Subcutaneous abdominal adipose tissue (tissue), 5 donors: ENCODE measurements around the gene DCPS.

Experiments used
- H3K27ac ChIP-seq: one replicate; pipeline ENCODE4 v1.7.0; 2013; ENCODE audit warnings: low read depth, mild to moderate bottlenecking, inconsistent platforms, low read length, moderate library complexity
- H3K27me3 ChIP-seq, 5 donors: one replicate each; pipeline ENCODE4 v1.7.0; 2013; ENCODE audit warnings: low read length in 5 of 5, inconsistent platforms in 1 of 5; ENCODE audit not compliant: control insufficient read depth in 5 of 5, insufficient read depth in 4 of 5
- H3K36me3 ChIP-seq, 5 donors: one replicate each; pipeline ENCODE4 v1.7.0; 2013; ENCODE audit warnings: low read length in 5 of 5; ENCODE audit not compliant: control insufficient read depth in 5 of 5, insufficient read depth in 5 of 5
- H3K4me1 ChIP-seq, 5 donors: one replicate each; pipeline ENCODE4 v1.7.0; 2013; ENCODE audit warnings: low read length in 5 of 5, mild to moderate bottlenecking in 3 of 5, moderate library complexity in 1 of 5; ENCODE audit not compliant: control insufficient read depth in 5 of 5, insufficient read depth in 5 of 5
- H3K4me3 ChIP-seq, 5 donors: one replicate each; pipeline ENCODE4 v1.7.0; 2013; ENCODE audit warnings: low read length in 5 of 5, low read depth in 1 of 5
- H3K9ac ChIP-seq, 5 donors: one replicate each; pipeline ENCODE4 v1.7.0; 2013; ENCODE audit warnings: low read length in 5 of 5, mild to moderate bottlenecking in 4 of 5, moderate library complexity in 3 of 5
- H3K9me3 ChIP-seq, 5 donors: one replicate each; pipeline ENCODE4 v1.7.0; 2013; ENCODE audit warnings: low read length in 5 of 5; ENCODE audit not compliant: control insufficient read depth in 5 of 5
- donor health status: healthy.
- donor health status: healthy.
- donor health status: healthy.
- donor health status: healthy.
- donor health status: healthy.

DCPS gene

DNA sequence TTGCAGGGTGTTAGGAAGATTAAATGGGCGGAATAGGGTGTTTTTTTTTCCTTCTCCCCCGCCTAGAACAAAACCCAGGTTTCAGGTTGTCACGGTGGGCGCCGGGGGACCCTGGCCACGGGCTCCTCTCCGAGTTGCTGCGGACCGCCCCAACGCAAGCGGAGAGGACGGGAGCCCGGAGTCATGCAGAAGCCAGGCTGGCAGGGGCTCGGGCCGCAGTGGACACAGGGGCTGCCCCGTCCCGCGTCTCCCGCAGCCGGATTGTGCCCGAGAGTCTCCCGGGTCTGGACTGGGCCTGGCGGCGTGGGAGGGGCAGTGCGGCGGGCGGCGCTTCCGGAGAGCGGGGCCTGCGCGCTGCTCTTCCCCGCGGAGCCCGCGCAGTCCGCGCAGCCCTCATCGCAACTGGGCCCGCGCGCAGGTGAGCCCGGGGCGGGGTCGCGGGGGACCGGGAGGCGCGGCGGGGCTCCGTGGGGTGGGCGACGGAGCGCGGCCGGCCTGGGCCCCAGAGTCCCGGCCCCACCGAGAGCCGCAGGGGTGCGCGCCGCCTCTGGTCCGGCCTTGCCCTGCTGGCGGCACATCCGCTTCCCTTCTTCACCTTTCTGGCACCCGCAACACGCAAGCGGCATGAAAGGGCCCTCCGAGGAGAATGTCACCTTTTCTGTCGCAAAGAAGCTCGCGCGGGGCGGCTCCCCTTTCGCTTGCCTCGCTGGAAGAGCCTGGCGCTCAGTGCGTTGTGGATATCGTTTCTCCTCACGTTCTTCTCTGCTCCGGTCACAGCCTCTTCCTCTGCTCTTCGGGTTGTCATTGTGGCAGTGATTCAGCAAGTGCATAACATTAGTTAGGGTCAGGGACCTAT, 20.9 kb upstream of the DCPS start, which contains the start of gene TIRAP:
TIRAP (plus strand) TSS at position 358 of the 856 bp plus-strand sequence. CDS start 7,802 bp downstream, outside the sequence.
- Histone ChIP-seq H3K36me3 (peaks cover 0 to 6% (median 3%) of the 10 kb centered on the region in 5 donors), H3K4me1 (peaks cover 7 to 42% (median 28%) of the 10 kb centered on the region in 5 donors), H3K27me3 (no peaks in the 10 kb centered on the region), H3K9ac (peak within 1 kb of the TSS; percentile 77 to 97 (median 92)), H3K9me3 (no peaks in the 10 kb centered on the region), H3K27ac (peak within 1 kb of the TSS; percentile 78), H3K4me3 (peak within 1 kb of the TSS; percentile 84 to 93 (median 87))

DNA sequence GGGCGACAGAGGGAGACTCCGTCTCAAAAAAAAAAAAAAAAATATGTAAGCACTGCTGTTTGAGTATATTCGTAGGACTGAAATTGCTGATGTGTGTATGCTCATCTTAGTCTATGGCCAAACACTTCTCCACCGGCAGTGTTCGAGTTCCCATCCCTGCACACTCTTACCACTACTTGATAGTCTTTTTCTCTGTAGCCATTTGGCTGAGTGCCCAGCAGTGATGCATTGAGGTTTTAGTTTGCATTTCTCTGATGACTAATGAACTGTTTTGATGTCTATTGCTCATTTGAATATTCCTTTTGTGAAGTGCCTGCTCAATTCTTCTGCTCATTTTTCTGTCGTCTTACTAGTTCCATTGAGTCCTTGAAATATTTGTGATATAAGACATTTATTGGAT, 19.0 kb upstream of the DCPS start:
- H3K4me3 ChIP-seq = no peak overlapping the region
- no peaks in the 10 kb centered on the region for H3K27me3 ChIP-seq
- no peak overlapping the region for H3K9ac ChIP-seq
- peaks cover 2 to 15% (median 5%) of the 10 kb centered on the region in 5 donors for H3K36me3 ChIP-seq
- H3K27ac ChIP-seq = no peak overlapping the region
- peaks cover 7 to 42% (median 28%) of the 10 kb centered on the region in 5 donors for H3K4me1 ChIP-seq
- H3K9me3 ChIP-seq = no peaks in the 10 kb centered on the region

DNA sequence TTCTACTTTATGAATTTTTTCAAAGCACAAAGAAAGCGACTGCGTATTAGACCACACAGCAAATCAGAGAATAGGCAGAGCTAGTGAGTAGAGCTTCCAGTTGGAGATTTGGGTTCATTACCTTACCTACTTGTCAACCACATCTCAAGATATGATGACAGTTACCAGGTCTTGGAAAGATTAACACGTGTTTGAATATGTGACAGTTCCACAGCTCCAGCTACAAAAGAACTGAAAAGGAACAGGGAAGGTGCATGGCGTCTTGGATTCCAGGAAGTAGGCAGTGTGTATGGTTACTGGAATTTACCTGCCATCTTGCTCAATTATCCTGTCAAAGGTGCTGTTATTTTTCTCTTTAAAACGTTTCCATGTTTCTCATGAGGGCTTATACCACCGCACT, 15.6 kb upstream of the DCPS start:
- Histone ChIP-seq H3K9me3 (no peaks in the 10 kb centered on the region), H3K4me1 (peaks cover 3 to 15% (median 12%) of the 10 kb centered on the region in 5 donors), H3K27me3 (no peaks in the 10 kb centered on the region), H3K9ac (no peak overlapping the region), H3K27ac (no peak overlapping the region), H3K4me3 (no peak overlapping the region), H3K36me3 (peaks cover 5 to 47% (median 34%) of the 10 kb centered on the region in 5 donors)

DNA sequence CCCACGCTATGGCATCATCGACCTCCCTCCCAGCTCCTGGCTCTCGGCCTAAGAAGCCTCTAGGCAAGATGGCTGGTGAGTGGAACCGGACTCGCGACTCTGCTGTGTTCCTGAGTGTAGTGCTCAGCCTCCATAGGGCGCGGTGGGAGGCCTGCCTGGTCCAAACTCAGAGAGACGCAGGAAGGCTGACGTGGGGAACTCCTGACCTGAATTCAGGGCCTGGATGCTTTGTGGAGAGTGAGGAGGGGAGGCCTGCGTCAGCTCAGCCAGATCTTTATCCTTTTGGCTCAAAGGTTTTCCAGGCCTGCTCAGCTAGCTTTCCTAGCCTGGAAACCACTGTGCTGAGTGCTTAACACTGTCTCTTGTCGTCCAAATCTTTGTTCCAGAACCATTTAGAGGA, 13.0 kb upstream of the DCPS start:
- Histone ChIP-seq H3K4me1 (no peaks in the 10 kb centered on the region), H3K27ac (no peak overlapping the region), H3K9ac (no peak overlapping the region), H3K27me3 (no peaks in the 10 kb centered on the region), H3K36me3 (peaks cover 8 to 58% (median 47%) of the 10 kb centered on the region in 5 donors), H3K9me3 (no peaks in the 10 kb centered on the region), H3K4me3 (no peak overlapping the region)

DNA sequence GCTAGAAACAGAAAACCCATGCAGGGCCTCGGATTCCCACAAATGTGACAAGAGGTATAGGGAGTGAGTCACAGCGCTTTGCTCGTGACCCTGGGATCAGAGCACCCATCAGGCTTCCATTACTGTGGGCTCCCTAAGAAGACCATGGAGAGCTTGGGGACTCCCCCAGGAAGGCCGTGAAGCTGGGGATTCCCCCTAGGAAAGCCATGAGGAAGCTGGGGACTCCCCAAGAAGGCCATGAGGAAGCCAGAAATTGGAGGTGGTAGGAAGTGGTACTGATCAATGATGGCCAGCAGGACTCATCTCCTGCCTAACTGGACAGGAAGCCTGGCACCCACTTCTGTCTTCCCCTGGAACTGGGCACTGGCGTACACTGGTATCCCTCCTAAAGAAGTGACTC, 10.1 kb upstream of the DCPS start:
- Histone ChIP-seq H3K27me3 (no peaks in the 10 kb centered on the region), H3K27ac (no peak overlapping the region), H3K36me3 (peaks cover 9 to 52% (median 49%) of the 10 kb centered on the region in 5 donors), H3K4me3 (no peak overlapping the region), H3K4me1 (no peaks in the 10 kb centered on the region), H3K9me3 (no peaks in the 10 kb centered on the region), H3K9ac (no peak overlapping the region)

DNA sequence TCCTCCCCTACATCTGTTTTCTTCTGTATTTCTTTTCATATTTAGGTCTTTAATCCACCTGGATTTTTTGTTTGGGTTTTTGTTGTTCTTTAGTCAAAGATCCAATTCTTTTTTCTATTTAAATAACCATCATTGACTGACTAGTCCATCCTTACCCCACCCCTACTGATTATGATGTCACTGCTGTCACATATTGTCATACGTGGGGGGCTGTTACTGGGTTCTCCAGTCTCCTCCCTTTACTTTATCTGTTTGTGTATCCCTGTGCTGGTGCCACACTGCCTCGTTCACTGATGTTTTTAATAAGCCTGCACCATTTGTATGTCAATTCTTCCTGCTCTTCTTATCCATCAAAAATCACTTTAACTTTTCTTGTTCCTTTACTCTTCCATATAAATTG, 6.9 kb upstream of the DCPS start:
- Histone ChIP-seq H3K9ac (no peak overlapping the region), H3K36me3 (peaks cover 9 to 30% (median 24%) of the 10 kb centered on the region in 5 donors), H3K27me3 (no peaks in the 10 kb centered on the region), H3K27ac (no peak overlapping the region), H3K9me3 (no peaks in the 10 kb centered on the region), H3K4me3 (no peak overlapping the region), H3K4me1 (no peaks in the 10 kb centered on the region)

DNA sequence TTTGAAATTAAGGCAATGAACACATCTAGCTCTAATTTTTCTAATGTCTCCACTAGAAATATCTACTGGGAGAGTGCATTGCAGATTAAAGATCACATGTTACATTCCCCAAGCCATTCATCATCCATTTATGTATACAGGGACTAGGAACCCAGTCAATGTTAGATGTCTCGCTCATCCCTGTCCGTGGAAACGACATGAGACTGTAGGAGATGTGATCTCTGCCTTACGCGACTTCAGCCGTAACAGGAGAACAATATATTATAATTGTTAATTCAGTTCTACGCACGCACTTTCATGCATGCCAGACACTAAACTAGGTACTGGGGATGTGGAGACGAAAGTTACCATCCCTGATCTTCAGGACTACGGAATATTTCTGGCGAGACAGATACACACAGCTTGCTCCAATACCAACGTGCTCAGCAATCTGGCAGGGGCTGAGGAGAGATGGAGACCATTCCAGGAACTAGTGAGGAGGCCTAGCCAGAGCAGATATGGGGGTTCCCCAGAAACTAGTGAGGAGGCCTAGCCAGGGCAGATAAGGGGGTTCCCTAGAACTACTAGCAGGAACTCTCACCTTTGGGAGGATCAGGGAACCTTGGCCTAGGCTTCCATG, 706 bp downstream of the DCPS start:
- Histone ChIP-seq H3K27me3 (no peaks in the 10 kb centered on the region), H3K4me1 (peaks cover 6 to 17% (median 14%) of the 10 kb centered on the region in 5 donors), H3K36me3 (peaks cover 0 to 16% (median 5%) of the 10 kb centered on the region in 5 donors), H3K27ac (peak overlapping the region; percentile 77), H3K4me3 (peak overlapping the region; percentile 78 to 96 (median 95)), H3K9ac (peak overlapping the region; percentile 73 to 91 (median 86)), H3K9me3 (no peaks in the 10 kb centered on the region)

DNA sequence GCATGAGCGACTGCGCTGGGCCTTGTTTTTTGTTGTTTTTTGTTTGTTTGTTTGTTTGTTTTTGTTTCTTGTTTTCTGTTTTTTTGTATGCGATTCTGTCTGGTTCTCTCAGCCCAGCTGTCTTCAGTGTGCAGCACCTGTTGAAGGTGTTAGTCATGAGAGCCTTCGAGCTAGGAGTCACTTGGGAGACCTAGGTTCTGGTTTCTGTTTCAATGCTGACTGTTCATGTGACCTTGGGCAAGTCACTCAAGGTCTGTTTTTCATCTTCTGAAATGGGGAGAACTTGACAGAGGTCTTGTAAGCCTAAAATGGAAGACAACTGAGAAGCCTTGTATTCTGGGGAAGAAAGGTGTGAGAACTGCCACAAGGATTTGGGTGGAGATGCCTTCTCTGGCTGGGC, 1.8 kb downstream of the DCPS start:
- Histone ChIP-seq H3K36me3 (peaks cover 0 to 13% (median 5%) of the 10 kb centered on the region in 5 donors), H3K27ac (no peak overlapping the region), H3K9ac (no peak overlapping the region), H3K9me3 (no peaks in the 10 kb centered on the region), H3K4me3 (no peak overlapping the region), H3K4me1 (peaks cover 6 to 19% (median 16%) of the 10 kb centered on the region in 5 donors), H3K27me3 (no peaks in the 10 kb centered on the region)

DNA sequence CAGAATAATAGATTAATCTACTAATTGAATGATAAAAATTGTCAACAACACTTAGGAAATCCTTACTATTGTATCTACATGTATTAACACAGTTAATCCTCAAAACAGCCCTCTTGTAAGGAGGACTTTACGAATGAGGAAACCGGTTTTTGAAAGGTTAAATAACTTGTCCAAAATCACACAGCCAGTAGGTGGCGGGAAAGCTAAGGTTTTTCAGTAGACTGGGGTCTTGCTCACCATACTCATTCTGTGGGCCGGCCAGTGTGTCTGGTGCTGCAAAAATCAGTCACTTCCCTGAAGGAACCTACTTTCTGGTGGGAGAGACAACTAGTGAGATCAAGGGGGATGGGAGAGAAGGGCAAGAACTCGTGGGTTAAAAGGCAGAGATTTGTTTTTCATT, 3.8 kb downstream of the DCPS start:
- H3K27me3 ChIP-seq = no peaks in the 10 kb centered on the region
- H3K9me3 ChIP-seq = no peaks in the 10 kb centered on the region
- no peak overlapping the region for H3K4me3 ChIP-seq
- H3K36me3 ChIP-seq = peaks cover 0 to 17% (median 5%) of the 10 kb centered on the region in 5 donors
- no peak overlapping the region for H3K27ac ChIP-seq
- peaks cover 6 to 35% (median 24%) of the 10 kb centered on the region in 5 donors for H3K4me1 ChIP-seq
- no peak overlapping the region for H3K9ac ChIP-seq

DNA sequence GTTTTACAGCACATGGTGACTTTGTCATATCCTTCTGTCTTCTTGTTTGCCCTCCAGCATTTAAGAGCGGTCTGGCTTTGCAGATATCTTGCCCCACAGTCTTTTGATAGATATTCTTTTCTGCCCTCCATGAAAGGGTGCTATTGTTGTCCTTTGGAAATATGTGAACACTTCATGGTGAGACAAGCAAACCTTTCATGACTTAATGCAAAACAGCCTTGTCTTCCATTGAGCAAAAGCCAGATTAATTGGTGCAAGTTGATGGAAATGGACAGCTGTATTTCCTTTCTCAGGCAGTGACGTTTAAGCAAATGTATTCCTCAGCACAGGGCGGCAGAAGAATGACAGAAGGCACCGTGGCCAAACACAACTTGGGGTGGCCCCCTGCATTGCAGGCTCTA, 4.4 kb downstream of the DCPS start:
- Histone ChIP-seq H3K9me3 (no peaks in the 10 kb centered on the region), H3K4me3 (no peak overlapping the region), H3K27ac (no peak overlapping the region), H3K4me1 (peaks cover 6 to 36% (median 23%) of the 10 kb centered on the region in 5 donors), H3K36me3 (peaks cover 0 to 17% (median 6%) of the 10 kb centered on the region in 5 donors), H3K9ac (no peak overlapping the region), H3K27me3 (no peaks in the 10 kb centered on the region)
